Keratinocyte (primary cell): ENCODE results near the gene ADGRV1. TPM values are rescaled to one million over a fixed set of nuclear protein-coding genes. Genes with fewer than 3 reads are reported as not detected.

ENCODE experiments used
- DNase-seq: peaks from one replicate; pipeline ENCODE4 v3.0.0-alpha.2; 2011; ENCODE audit warnings: low read depth, missing footprints, low spot score
- FAIRE-seq: peaks from 2 replicates; lab custom pipeline; 2011; peaks lifted over from hg19 to GRCh38; lab: Jason Lieb, UNC
- H2AFZ ChIP-seq: 2 replicates; pipeline ENCODE4 v1.6.0; 2012; ENCODE audit warnings: low read length, control low read depth, inconsistent platforms; ENCODE audit not compliant: control insufficient read depth
- H3K27ac ChIP-seq: 2 replicates; pipeline ENCODE4 v1.5.1; 2011; ENCODE audit warnings: low read length; ENCODE audit not compliant: control insufficient read depth, insufficient read depth
- H3K27me3 ChIP-seq: 3 replicates; pipeline ENCODE4 v1.6.0; 2011; ENCODE audit warnings: low read length; ENCODE audit not compliant: control insufficient read depth, insufficient read depth; ENCODE audit errors: extremely low read depth
- H3K36me3 ChIP-seq, 2 experiments: 2 replicates in 1 of 2; 3 replicates in 1 of 2; pipeline ENCODE4 v1.5.1; 2011; ENCODE audit warnings: low read length in 2 of 2, mild to moderate bottlenecking in 1 of 2; ENCODE audit not compliant: control insufficient read depth in 2 of 2, insufficient read depth in 2 of 2; ENCODE audit errors: extremely low read depth in 1 of 2
- H3K4me1 ChIP-seq: 3 replicates; pipeline ENCODE4 v1.5.1; 2011; ENCODE audit warnings: low read length; ENCODE audit not compliant: control insufficient read depth, insufficient read depth; ENCODE audit errors: extremely low read depth
- H3K4me2 ChIP-seq: 3 replicates; pipeline ENCODE4 v1.6.0; 2011; ENCODE audit warnings: low read depth, low read length; ENCODE audit not compliant: control insufficient read depth, insufficient read depth; ENCODE audit errors: extremely low read depth
- H3K4me3 ChIP-seq, 3 experiments: fragments of 200-600 bp in 1 of 3; sonication (generic) in 1 of 3; 2 replicates in 2 of 3; 3 replicates in 1 of 3; pipeline ENCODE4 v1.5.1; 2011 to 2016; ENCODE audit warnings: low read length in 3 of 3, mild to moderate bottlenecking in 3 of 3, control low read depth in 2 of 3, inconsistent platforms in 1 of 3, low read depth in 1 of 3, mixed read lengths in 1 of 3, mixed run types in 1 of 3, moderate library complexity in 1 of 3; ENCODE audit not compliant: control insufficient read depth in 2 of 3, insufficient read depth in 2 of 3; ENCODE audit errors: extremely low read depth in 1 of 3
- H3K79me2 ChIP-seq: 2 replicates; pipeline ENCODE4 v1.6.0; 2012; ENCODE audit warnings: low read length; ENCODE audit not compliant: control insufficient read depth, insufficient read depth
- H3K9ac ChIP-seq: 3 replicates; pipeline ENCODE4 v1.6.0; 2011; ENCODE audit warnings: low read length; ENCODE audit not compliant: control insufficient read depth, insufficient read depth; ENCODE audit errors: extremely low read depth
- H3K9me1 ChIP-seq: 3 replicates; pipeline ENCODE4 v1.6.0; 2011; ENCODE audit warnings: low read length; ENCODE audit not compliant: control insufficient read depth, insufficient read depth; ENCODE audit errors: extremely low read depth
- H3K9me3 ChIP-seq: 2 replicates; pipeline ENCODE4 v1.5.1; 2012; ENCODE audit warnings: low read depth, low read length; ENCODE audit not compliant: control insufficient read depth
- H4K20me1 ChIP-seq: 3 replicates; pipeline ENCODE4 v1.6.0; 2011; ENCODE audit warnings: low read length; ENCODE audit not compliant: control insufficient read depth, insufficient read depth; ENCODE audit errors: extremely low read depth
- EZH2 ChIP-seq: IDR thresholded peaks from one replicate; pipeline ENCODE4 v1.6.1; 2012; ENCODE audit warnings: inconsistent platforms, mild to moderate bottlenecking, low read length, moderate library complexity
- dilution Hi-C: fragments of 300-500 bp; cut with MboI; formaldehyde crosslinking; loops from one replicate; pipeline ENCODE4 v1.7.0; 2020; ENCODE audit warnings: low sequenced_read_pairs; ENCODE audit not compliant: extremely low pct_ligation_motif_present
- polyA plus RNA-seq, 5 experiments: library from polyadenylated mRNA; depleted of rRNA in 3 of 5; stranded (reverse) in 3 of 5; stranded (forward) in 1 of 5; unstranded in 1 of 5; fragments of >200 nt; gene quantifications; 1 replicate in 1 of 5; 2 replicates in 3 of 5; 3 replicates in 1 of 5; pipeline versions ENCODE4 v1.2.1 to v1.2.3, GENCODE V29; 2011 to 2012; ENCODE audit warnings: missing spikeins in 2 of 5, low read depth in 1 of 5, low replicate concordance in 1 of 5
- TF ChIP-seq, protein P1 (sequence below), 3 experiments: IDR thresholded peaks in 1 of 3; conservative IDR thresholded peaks in 1 of 3; optimal IDR thresholded peaks in 1 of 3; 2 replicates in 2 of 3; 3 replicates in 1 of 3; pipeline versions ENCODE3 to v1.5.1; 2011; ENCODE audit warnings: low read length in 3 of 3, mild to moderate bottlenecking in 3 of 3, moderate library complexity in 2 of 3, control low read depth in 1 of 3, inconsistent platforms in 1 of 3; ENCODE audit not compliant: insufficient read depth in 2 of 3; ENCODE audit errors: extremely low read depth in 1 of 3

ADGRV1 gene
- polyA plus RNA-seq, 1 donor (not counting 4 experiments of a cell fraction or from before 2014, with no cell fraction given) = 0.05 TPM

DNA sequence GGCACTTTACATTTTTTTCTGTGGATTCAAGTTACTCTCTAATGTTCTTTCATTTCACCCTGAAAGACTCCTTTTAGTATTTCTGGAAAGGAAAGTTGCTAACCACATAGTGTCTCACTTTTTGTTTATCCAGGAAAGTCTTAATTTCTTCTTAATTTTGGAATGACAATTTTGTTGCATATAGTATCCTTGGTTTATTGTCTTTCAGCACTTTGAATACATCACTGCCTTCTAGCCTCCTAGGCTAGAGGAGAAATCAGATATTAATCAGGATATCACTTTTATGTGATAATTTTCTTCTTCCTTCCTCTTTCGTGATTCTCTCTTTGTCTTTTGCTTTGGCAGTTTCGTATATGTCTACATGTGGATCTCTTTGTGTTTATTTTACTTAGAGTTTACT lies 11.4 kb downstream of the ADGRV1 start:
- Histone ChIP-seq H3K36me3 (no peaks in the 10 kb centered on the region), H3K27me3 (no peaks in the 10 kb centered on the region), H3K27ac (no peak overlapping the region), H3K79me2 (no peaks in the 10 kb centered on the region), H2AFZ (no peak overlapping the region), H4K20me1 (no peaks in the 10 kb centered on the region), H3K4me2 (no peak overlapping the region), H3K4me1 (no peaks in the 10 kb centered on the region), H3K4me3 (no peak overlapping the region), H3K9ac (no peak overlapping the region), H3K9me3 (no peaks in the 10 kb centered on the region), H3K9me1 (no peaks in the 10 kb centered on the region)
- no peak for DNase-seq
- FAIRE-seq = no peak
- TF ChIP-seq EZH2 = no peak
- TF ChIP-seq, protein P1, sequence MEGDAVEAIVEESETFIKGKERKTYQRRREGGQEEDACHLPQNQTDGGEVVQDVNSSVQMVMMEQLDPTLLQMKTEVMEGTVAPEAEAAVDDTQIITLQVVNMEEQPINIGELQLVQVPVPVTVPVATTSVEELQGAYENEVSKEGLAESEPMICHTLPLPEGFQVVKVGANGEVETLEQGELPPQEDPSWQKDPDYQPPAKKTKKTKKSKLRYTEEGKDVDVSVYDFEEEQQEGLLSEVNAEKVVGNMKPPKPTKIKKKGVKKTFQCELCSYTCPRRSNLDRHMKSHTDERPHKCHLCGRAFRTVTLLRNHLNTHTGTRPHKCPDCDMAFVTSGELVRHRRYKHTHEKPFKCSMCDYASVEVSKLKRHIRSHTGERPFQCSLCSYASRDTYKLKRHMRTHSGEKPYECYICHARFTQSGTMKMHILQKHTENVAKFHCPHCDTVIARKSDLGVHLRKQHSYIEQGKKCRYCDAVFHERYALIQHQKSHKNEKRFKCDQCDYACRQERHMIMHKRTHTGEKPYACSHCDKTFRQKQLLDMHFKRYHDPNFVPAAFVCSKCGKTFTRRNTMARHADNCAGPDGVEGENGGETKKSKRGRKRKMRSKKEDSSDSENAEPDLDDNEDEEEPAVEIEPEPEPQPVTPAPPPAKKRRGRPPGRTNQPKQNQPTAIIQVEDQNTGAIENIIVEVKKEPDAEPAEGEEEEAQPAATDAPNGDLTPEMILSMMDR (optimal IDR thresholded peaks at IDR 0.05 in 1 of 3, IDR thresholded peaks at IDR 0.05 in 1 of 3, conservative IDR thresholded peaks at IDR 0.05 in 1 of 3; ENCODE audit: extremely low read depth in 1 of 3, insufficient read depth in 2 of 3, low read length in 3 of 3) = no peak
- dilution Hi-C loops = no loop called here

DNA sequence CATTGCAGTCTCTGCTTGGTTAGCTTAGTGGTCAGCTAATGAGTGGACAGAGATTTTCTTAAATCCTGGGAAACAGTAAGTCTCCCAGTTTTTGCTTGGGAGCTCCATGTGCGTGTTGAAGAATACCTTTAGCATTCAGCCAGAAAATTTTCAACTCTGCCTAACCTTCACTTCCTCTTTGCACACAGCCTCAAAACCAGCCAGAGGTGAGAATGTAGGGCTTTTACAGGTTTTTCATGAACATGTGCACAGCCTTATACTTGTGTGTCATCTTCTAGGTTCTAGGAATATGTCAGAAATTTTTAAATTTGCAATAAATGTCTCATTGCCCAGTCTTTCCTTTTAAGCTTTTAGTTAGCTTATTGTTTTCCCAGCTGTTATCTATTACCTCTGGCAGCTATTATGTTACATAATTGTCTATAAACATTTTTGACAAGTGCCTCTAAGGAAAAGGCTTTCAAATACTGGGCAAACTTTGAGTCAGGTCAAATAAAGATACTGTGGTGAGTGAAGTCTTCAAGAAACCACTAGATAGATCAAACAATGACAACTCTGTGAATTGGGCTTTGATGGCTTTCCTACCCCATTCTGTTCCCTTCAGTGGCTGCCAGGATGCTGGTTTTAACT lies 12.7 kb downstream of the ADGRV1 start:
- TF ChIP-seq, protein P1 (optimal IDR thresholded peaks at IDR 0.05 in 1 of 3, IDR thresholded peaks at IDR 0.05 in 1 of 3, conservative IDR thresholded peaks at IDR 0.05 in 1 of 3; ENCODE audit: extremely low read depth in 1 of 3, insufficient read depth in 2 of 3, low read length in 3 of 3) = no peak
- no peak for TF ChIP-seq EZH2
- Histone ChIP-seq H3K27me3 (no peaks in the 10 kb centered on the region), H3K4me3 (no peak overlapping the region), H3K79me2 (no peaks in the 10 kb centered on the region), H3K36me3 (no peaks in the 10 kb centered on the region), H3K9me1 (no peaks in the 10 kb centered on the region), H3K9ac (no peak overlapping the region), H3K4me1 (no peaks in the 10 kb centered on the region), H3K4me2 (no peak overlapping the region), H2AFZ (no peak overlapping the region), H3K27ac (no peak overlapping the region), H4K20me1 (no peaks in the 10 kb centered on the region), H3K9me3 (no peaks in the 10 kb centered on the region)
- DNase-seq (no peak), FAIRE-seq (no peak)
- dilution Hi-C loops = no loop called here
